22Rv1 (cell line): ENCODE data around the gene ZNF428.
"Not testable (repeated sequence)": the region's sequence is repeated elsewhere in the genome, so short reads cannot be mapped to it uniquely, and the experiment has no call there.

Experiments
- H3K27ac ChIP-seq: fragments of 450-650 bp; 2 replicates; pipeline ENCODE4 v1.5.1; 2017
- ZFX ChIP-seq: fragments of 450-650 bp; IDR thresholded peaks from 2 replicates; pipeline ENCODE4 v1.6.1; 2017; ENCODE audit warnings: antibody characterized with exemption, borderline replicate concordance
- TF ChIP-seq, protein P1 (sequence below): fragments of 450-650 bp; IDR thresholded peaks from 2 replicates; pipeline ENCODE4 v1.5.1; 2017; ENCODE audit warnings: mild to moderate bottlenecking

The ZNF428 gene

DNA sequence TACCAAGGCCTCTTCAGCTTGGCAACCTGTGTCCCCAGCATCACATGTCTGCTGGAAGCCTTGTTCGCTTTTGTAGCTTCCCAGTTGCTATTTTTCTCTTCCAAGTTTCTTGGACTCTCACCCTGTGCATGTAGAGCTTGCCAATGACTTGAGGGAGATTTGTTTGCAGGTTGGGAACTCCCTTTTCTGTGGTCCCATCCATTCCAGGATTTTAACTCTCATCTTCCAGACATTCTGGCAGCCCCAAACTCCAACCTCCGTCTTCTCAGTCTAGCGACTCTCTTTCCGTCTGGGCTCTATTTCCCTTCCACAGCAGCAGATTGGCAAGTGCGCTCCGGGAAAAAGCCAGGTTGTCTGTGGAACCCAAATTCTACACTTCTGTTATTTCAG lies 41.5 kb upstream of the ZNF428 start:
- TF ChIP-seq, protein P1, sequence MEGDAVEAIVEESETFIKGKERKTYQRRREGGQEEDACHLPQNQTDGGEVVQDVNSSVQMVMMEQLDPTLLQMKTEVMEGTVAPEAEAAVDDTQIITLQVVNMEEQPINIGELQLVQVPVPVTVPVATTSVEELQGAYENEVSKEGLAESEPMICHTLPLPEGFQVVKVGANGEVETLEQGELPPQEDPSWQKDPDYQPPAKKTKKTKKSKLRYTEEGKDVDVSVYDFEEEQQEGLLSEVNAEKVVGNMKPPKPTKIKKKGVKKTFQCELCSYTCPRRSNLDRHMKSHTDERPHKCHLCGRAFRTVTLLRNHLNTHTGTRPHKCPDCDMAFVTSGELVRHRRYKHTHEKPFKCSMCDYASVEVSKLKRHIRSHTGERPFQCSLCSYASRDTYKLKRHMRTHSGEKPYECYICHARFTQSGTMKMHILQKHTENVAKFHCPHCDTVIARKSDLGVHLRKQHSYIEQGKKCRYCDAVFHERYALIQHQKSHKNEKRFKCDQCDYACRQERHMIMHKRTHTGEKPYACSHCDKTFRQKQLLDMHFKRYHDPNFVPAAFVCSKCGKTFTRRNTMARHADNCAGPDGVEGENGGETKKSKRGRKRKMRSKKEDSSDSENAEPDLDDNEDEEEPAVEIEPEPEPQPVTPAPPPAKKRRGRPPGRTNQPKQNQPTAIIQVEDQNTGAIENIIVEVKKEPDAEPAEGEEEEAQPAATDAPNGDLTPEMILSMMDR = no peak
- no peak for TF ChIP-seq ZFX
- no peak overlapping the region for H3K27ac ChIP-seq

DNA sequence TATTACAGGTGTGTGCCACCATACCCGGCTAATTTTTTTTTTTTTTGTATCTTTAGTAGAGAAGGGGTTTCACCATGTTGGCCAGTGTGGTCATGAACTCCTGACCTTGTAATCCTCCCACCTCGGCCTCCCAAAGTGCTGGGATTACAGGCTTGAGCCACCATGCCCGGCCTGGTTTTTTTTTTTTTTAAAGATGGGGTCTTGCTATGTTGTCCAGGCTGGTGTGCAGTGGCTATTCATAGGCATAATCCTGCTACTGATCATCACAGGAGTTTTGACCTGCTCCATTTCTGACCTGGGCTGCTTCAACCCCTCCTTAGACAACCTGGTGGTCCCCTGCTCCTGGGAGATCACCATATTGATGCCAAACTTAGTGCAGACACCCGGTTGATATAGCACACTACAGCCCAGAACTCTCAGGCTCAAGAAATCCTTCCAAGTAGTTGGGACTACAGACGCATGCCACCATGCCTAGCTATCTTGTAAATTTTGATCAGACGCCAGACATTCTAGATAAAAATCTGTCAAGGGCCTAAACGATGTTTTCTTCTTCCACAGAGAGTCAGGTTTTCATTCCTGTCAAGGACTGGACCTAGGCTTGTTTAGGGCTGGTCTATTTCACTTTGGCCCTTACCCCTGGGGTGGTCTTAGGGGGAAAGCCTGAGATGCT lies 41.0 kb upstream of the ZNF428 start:
- no peak for TF ChIP-seq ZFX
- TF ChIP-seq, protein P1 = no peak
- no peak overlapping the region for H3K27ac ChIP-seq

DNA sequence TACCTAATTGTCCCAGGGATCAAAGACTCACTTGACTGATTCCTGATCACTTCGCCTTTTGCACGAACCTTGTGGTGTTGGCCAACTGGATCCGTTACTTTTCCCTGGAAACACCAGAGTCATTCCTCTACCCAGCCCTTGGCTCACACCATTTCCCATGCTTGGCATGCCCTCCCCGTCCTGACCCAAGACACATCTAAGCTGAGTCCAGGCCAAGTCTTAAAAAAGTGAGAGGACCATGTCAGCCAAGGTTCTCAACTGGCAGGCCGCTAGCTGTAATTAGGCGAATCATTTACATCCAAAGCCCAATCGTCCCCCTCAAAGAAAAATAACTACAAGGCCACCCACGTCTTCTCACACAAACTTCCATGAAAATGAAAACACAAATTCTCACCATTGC lies 39.1 kb upstream of the ZNF428 start:
- no peak overlapping the region for H3K27ac ChIP-seq
- no peak for TF ChIP-seq ZFX
- TF ChIP-seq, protein P1 = no peak

DNA sequence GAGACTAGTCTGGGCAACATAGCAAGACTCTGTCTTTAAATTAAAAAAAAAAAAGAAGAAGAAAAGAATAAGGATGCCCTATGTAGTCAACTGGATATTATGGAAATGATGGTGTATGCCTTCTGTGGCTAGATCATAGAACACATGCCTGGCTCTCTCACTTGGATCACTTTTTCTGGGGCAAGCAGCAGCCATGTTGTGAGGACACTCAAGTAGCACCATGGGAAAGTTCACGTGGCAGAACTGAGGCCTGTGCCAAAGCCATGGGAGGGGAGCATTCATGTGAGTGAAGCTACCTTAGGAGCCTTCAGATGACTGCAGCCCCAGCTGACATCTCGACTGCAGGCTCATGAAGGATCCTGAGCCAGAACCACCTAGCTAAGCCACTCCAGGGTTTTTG lies 38.6 kb upstream of the ZNF428 start:
- H3K27ac ChIP-seq = no peak overlapping the region
- TF ChIP-seq, protein P1 = no peak
- no peak for TF ChIP-seq ZFX

DNA sequence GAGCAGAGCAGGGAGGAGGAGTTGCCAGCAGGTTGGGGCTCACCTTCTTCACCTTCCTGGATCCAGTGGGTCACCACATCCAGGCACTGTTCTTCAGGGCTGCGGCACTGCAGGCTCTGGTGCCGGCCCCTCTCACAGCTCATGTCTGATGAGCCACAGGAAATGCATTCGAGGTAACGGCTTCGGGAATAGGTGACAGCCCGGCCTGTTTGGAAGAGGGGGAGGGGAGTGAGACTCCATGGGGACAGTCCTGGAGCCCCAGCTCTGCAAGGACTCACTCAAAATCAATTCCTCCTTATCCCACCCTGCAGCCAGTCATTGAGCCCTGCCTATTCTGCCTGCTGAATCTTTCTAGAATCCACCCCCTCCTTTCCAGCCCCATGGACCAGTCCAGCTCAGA lies 37.0 kb upstream of the ZNF428 start:
- TF ChIP-seq ZFX = no peak
- TF ChIP-seq, protein P1 = no peak

DNA sequence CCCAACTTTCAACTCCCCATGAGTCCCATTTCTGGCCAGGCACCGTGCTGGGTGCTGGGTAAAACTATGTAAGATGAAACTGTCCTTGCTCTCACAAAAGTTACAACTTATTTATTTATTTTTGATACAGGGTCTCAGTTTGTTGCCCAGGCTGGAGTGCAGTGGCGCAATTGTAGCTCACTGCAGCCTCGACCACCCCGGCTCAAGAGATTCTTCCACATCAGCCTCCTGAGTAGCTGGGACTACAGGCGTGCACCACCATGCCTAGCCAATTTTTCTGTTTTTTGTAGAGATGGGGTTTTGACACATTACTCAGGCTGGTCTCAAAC lies 33.1 kb upstream of the ZNF428 start:
- TF ChIP-seq, protein P1 = peak; percentile 62
- no peak for TF ChIP-seq ZFX
- H3K27ac ChIP-seq = no peak overlapping the region; the same call in 1 of the 2 replicates

More for the DNA sequence above, 37.0 kb upstream of the ZNF428 start:
- no peak overlapping the region for H3K27ac ChIP-seq

DNA sequence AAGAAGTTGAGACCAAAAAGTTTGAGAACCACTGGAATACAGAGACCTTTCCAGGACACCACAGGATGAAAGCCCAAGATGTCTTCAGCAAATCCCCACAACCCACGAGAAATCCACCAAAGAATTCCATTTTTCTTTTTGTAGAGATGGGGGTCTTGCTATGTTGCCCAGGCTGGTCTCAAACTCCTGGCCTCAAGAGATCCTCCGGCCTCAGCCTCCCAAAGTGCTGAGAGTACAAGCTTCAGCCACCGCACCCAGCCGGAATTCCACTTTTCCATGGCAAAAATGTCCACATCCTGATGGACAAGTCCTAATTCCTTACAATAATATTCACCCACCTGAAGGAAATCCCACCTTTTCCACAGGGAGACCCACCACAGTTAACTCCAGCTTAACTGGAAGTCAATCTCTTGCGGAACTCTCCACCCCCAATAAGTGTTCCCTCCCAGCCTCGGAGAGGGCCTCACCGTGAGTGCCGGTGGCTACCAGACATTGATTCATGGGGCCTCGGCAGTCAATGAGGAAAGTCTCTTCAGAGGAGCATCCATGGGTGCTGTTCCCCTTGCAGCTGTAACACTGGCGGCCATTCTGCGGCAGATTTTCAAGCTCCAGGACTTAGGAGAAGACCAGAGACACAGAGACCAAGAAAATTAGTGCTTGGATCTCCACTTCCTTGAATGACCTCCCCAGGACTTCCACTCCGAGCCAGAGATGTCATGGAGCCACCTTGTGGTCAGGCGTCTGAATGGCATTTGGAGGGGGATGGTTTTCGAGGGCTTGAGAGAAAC lies 32.5 kb upstream of the ZNF428 start:
- TF ChIP-seq, protein P1 = peak; percentile 87
- TF ChIP-seq ZFX = no peak
- H3K27ac ChIP-seq = peak overlapping the region; percentile 40; the same call in 1 of the 2 replicates

DNA sequence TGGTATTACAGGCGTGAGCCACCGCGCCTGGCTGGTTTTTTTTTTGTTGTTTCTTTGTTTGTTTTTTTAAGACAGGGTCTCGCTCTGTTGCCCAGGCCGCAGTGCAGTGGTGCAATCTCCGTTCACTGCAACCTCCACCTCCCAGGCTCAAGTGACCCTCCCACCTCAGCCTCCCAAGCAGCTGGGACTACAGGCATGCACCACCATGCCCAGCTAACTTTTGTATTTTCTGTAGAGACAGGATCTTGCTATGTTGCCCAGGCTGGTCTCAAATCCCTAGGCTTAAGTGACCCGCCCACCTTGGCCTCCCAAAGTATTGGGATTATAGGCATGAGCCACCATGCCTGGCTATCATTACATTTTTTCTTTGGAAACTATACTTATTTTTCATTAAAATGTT lies 30.8 kb upstream of the ZNF428 start:
- not testable (repeated sequence) for H3K27ac ChIP-seq
